Fibroblast of peridontal ligament (primary cell): Measurements from ENCODE around the gene HMGA1.
"Not testable (repeated sequence)": the region's sequence is repeated elsewhere in the genome, so short reads cannot be mapped to it uniquely, and the experiment has no call there.

ENCODE experiments used
- DNase-seq: peaks from one replicate; pipeline ENCODE4 v3.0.0-alpha.2; 2010; ENCODE audit errors: extremely low read depth

Gene HMGA1

GRCh38 chr6:34240329-34241248 is 3.9 kb downstream of the HMGA1 start:
- no peak for DNase-seq

GRCh38 chr6:34241351-34242215 is 4.9 kb downstream of the HMGA1 start:
- no peak for DNase-seq

GRCh38 chr6:34242252-34243130 is 5.8 kb downstream of the HMGA1 start:
- DNase-seq = no peak

GRCh38 chr6:34243131-34243771 is 6.6 kb downstream of the HMGA1 start:
- no peak for DNase-seq

- peak; percentile 86 for DNase-seq
Observed at GRCh38 chr6:34243901-34244884, 7.5 kb downstream of the HMGA1 start.

- DNase-seq = not testable (repeated sequence)
Observed at GRCh38 chr6:34245032-34245760, 8.5 kb downstream of the HMGA1 start.

- DNase-seq = not testable (repeated sequence)
Observed at GRCh38 chr6:34245761-34246140, 9.1 kb downstream of the HMGA1 start.

- no peak for DNase-seq
Observed at GRCh38 chr6:34246249-34246562, 9.5 kb downstream of the HMGA1 start.

- no peak for DNase-seq
Observed at GRCh38 chr6:34246563-34247391, 10.1 kb downstream of the HMGA1 start.

GRCh38 chr6:34247481-34248197 is 11.0 kb downstream of the HMGA1 start:
- DNase-seq = no peak

- peak; percentile 33 for DNase-seq
Observed at GRCh38 chr6:34248198-34248726, 11.6 kb downstream of the HMGA1 start.

GRCh38 chr6:34248727-34249468 is 12.2 kb downstream of the HMGA1 start, which contains the start of gene SMIM29:
Gene SMIM29 (minus strand): TSS chr6:34249006. CDS start chr6:34247791, 1,215 bp downstream.
- DNase-seq = peak; percentile 91

- peak; percentile 36 for DNase-seq
Observed at GRCh38 chr6:34249469-34250261, 13.0 kb downstream of the HMGA1 start.

- DNase-seq = not testable (repeated sequence)
Observed at GRCh38 chr6:34252395-34252794, 15.7 kb downstream of the HMGA1 start.

GRCh38 chr6:34259529-34260069 is 22.9 kb downstream of the HMGA1 start:
- no peak for DNase-seq
